Natural killer cell (primary cell): ENCODE data around the gene KMT2A. TPM values are rescaled to one million over a fixed set of nuclear protein-coding genes. Genes with fewer than 3 reads are reported as not detected.
"Not testable (repeated sequence)": the region's sequence is repeated elsewhere in the genome, so short reads cannot be mapped to it uniquely, and the experiment has no call there.

ENCODE experiments used
- ATAC-seq, 3 donors: fragments of 150-1000 bp in 2 of 3; fragments of 200-7000 bp in 1 of 3; cut with Tn5 transposase; 1 replicate in 1 of 3; 2 replicates in 2 of 3; pipeline ENCODE4 v1.10.0; 2021; ENCODE audit warnings: mild to moderate bottlenecking in 2 of 3, moderate library complexity in 2 of 3
- DNase-seq, 2 donors: peaks; one replicate each; pipeline versions ENCODE4 v3.0.0 to v3.0.0-alpha.2; 2013 to 2021; ENCODE audit warnings: mixed read lengths in 1 of 2
- H3K27ac ChIP-seq: one replicate; pipeline ENCODE4 v1.5.1; 2013; ENCODE audit warnings: mild to moderate bottlenecking, low read length
- H3K27me3 ChIP-seq: one replicate; pipeline ENCODE4 v1.6.1; 2013; ENCODE audit warnings: low read length; ENCODE audit not compliant: control insufficient read depth, insufficient read depth
- H3K36me3 ChIP-seq: one replicate; pipeline ENCODE4 v1.6.1; 2013; ENCODE audit warnings: low read length; ENCODE audit not compliant: control insufficient read depth, insufficient read depth
- H3K4me1 ChIP-seq: one replicate; pipeline ENCODE4 v1.6.1; 2013; ENCODE audit warnings: low read length; ENCODE audit not compliant: control insufficient read depth, insufficient read depth
- H3K4me3 ChIP-seq: one replicate; pipeline ENCODE4 v1.5.1; 2013; ENCODE audit warnings: low read length
- H3K9me3 ChIP-seq: one replicate; pipeline ENCODE4 v1.6.1; 2013; ENCODE audit warnings: low read length; ENCODE audit not compliant: control insufficient read depth, insufficient read depth
- H3K27ac Mint-ChIP-seq, 2 donors: one replicate each; pipeline ENCODE4 v1.8.0; 2022; ENCODE audit warnings: mild to moderate bottlenecking in 2 of 2, mixed read lengths in 2 of 2, moderate library complexity in 1 of 2
- H3K27me3 Mint-ChIP-seq, 2 donors: one replicate each; pipeline ENCODE4 v1.8.0; 2022; ENCODE audit warnings: low read depth in 2 of 2, mixed read lengths in 2 of 2
- H3K36me3 Mint-ChIP-seq: one replicate; pipeline ENCODE4 v1.8.0; 2022; ENCODE audit warnings: mixed read lengths
- H3K4me1 Mint-ChIP-seq, 2 donors: one replicate each; pipeline ENCODE4 v1.8.0; 2022; ENCODE audit warnings: mixed read lengths in 2 of 2
- H3K4me3 Mint-ChIP-seq: one replicate; pipeline ENCODE4 v1.8.0; 2022; ENCODE audit warnings: mild to moderate bottlenecking, moderate library complexity, mixed read lengths
- H3K9me3 Mint-ChIP-seq, 2 donors: one replicate each; pipeline ENCODE4 v1.8.0; 2022; ENCODE audit warnings: mixed read lengths in 2 of 2
- WGBS: methylation state at CpG from one replicate; pipeline ENCODE4 v1.1.7; 2013; ENCODE audit warnings: missing lambda C conversion rate; ENCODE audit not compliant: insufficient coverage; 5-methylcytosine and 5-hydroxymethylcytosine counted together
- intact Hi-C: fragments of 100-400 bp; cut with micrococcal nuclease; formaldehyde crosslinking; loops from one replicate; pipeline ENCODE4 v1.14.2; 2022
- total RNA-seq, 4 donors: library from RNA; stranded (reverse); fragments of 120-200 nt in 1 of 4; gene quantifications; one replicate each; pipeline versions ENCODE4 v1.2.3 to v1.2.4, GENCODE V29; 2013 to 2022
- TF ChIP-seq, protein P1 (sequence below): fragments of 200-600 bp; IDR thresholded peaks from one replicate; pipeline ENCODE4 v1.8.0; 2022; ENCODE audit warnings: antibody characterized with exemption

Gene KMT2A
- total RNA-seq, 3 donors from 2014 or later (not counting 1 experiment from before 2014, with no cell fraction given) = 146 to 176 (median 157) TPM

DNA sequence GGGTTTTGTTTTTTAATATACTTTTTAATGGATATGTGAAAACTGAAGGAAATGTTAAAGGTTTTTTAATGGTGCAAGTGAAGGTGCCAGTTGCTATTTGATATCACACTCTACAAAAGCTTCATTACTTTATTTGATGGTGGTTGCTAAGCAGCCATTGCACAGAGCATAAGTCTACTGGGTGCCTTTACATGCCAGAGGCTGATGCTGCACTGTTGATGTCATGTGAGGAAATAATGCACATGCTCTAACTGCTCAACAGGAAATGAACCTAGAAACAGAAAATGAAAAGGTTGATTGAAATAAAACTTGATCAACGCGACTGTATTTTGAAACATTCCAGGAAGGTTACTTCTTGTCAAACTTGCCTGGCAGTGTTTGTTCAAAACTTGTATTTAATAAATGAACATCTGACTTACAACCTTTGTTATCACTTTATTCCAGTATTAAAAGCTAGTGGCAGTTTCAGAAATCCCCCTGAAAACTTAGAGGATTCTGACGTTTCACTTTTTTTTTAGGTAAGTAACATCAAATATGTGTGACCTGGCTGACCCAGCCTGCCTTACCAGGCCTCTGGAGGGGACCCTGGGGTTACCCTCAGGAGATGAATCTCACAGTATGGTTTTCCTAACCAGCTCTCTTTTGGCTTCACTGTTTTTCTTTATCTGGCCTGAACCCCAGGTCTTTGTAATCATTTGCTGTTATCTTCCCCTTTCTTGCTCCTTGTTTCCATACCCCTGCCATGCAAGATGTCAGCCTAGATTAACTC is 37.3 kb upstream of the KMT2A start:
- WGBS = 37% methylated on average over 3 of the region's 3 CpGs
- Mint-ChIP-seq H3K27me3 (no peaks in the 10 kb centered on the region), H3K27ac (peak overlapping the region; percentile 99), H3K4me1 (peaks cover 30 to 32% of the 10 kb centered on the region in 2 donors), H3K9me3 (no peaks in the 10 kb centered on the region), H3K4me3 (peak overlapping the region; percentile 37), H3K36me3 (peaks cover 14% of the 10 kb centered on the region)
- Histone ChIP-seq H3K9me3 (no peaks in the 10 kb centered on the region), H3K27me3 (no peaks in the 10 kb centered on the region), H3K4me3 (no peak overlapping the region), H3K4me1 (peaks cover 15% of the 10 kb centered on the region), H3K27ac (peak overlapping the region; percentile 68), H3K36me3 (peaks cover 32% of the 10 kb centered on the region)
- TF ChIP-seq, protein P1, sequence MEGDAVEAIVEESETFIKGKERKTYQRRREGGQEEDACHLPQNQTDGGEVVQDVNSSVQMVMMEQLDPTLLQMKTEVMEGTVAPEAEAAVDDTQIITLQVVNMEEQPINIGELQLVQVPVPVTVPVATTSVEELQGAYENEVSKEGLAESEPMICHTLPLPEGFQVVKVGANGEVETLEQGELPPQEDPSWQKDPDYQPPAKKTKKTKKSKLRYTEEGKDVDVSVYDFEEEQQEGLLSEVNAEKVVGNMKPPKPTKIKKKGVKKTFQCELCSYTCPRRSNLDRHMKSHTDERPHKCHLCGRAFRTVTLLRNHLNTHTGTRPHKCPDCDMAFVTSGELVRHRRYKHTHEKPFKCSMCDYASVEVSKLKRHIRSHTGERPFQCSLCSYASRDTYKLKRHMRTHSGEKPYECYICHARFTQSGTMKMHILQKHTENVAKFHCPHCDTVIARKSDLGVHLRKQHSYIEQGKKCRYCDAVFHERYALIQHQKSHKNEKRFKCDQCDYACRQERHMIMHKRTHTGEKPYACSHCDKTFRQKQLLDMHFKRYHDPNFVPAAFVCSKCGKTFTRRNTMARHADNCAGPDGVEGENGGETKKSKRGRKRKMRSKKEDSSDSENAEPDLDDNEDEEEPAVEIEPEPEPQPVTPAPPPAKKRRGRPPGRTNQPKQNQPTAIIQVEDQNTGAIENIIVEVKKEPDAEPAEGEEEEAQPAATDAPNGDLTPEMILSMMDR = no peak
- intact Hi-C loops = no loop called here
- peak in 1 of 2 donors; percentile 92 for DNase-seq
- peak; percentile 11 to 75 (median 41) for ATAC-seq

DNA sequence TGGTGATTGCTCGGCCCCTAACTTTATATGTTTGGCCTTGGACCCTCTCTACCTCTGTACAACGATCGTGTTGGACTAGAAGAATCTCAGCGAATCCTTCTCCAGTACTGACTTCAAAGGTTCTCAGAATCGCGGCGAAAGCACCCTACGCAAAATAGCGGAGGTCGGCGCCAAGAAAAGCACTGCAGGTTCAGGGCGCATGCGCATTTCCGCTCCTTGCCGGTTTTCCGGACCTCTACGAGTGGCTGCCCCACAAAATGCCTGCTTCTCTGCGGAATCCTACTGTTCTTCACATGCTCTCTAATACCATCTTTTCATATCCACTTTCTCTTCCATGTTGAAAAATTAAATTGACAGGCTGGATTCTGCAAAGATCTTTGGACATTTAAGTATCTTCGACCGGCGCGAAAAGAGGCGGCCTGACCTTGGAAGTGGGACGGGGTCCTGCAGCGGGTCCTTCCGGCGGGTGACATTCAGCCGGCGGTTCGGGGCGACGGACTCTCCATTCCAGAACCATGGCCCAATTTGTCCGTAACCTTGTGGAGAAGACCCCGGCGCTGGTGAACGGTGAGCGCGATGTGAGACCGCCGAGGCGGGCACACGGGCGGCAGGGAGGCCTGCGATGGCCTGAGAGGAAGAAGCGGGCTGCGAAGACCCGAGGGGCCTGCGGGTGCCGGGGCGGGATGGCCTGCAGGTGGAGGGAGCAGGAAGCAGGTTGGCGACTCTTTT is 35.0 kb upstream of the KMT2A start, which contains the start of gene ATP5MG:
ATP5MG (plus strand) TSS at position 456 of the 729 bp plus-strand sequence; CDS start at position 516, 60 bp downstream.
- DNase-seq = peak; percentile 83 to 98
- H3K27me3 Mint-ChIP-seq = no peaks in the 10 kb centered on the region
- peaks cover 43 to 50% of the 10 kb centered on the region in 2 donors for H3K4me1 Mint-ChIP-seq
- H3K9me3 Mint-ChIP-seq = no peaks in the 10 kb centered on the region
- Histone ChIP-seq H3K27me3 (no peaks in the 10 kb centered on the region), H3K4me1 (peaks cover 15% of the 10 kb centered on the region), H3K9me3 (no peaks in the 10 kb centered on the region), H3K4me3 (peak within 1 kb of the TSS; percentile 77), H3K36me3 (peaks cover 12% of the 10 kb centered on the region), H3K27ac (peak within 1 kb of the TSS; percentile 86)
- peaks cover 10% of the 10 kb centered on the region for H3K36me3 Mint-ChIP-seq
- TF ChIP-seq, protein P1 = no peak
- WGBS = under 1% methylated on average over 51 of the region's 51 CpGs
- ATAC-seq = peak; percentile 81 to 84 (median 83)
- intact Hi-C loops = loop anchor here (1.0 kb wide), 3 partner anchors 37 to 87 kb away; partner anchors contain the start of gene UBE4A
- peak within 1 kb of the TSS; percentile 99 for H3K27ac Mint-ChIP-seq
- peak within 1 kb of the TSS; percentile 100 for H3K4me3 Mint-ChIP-seq

DNA sequence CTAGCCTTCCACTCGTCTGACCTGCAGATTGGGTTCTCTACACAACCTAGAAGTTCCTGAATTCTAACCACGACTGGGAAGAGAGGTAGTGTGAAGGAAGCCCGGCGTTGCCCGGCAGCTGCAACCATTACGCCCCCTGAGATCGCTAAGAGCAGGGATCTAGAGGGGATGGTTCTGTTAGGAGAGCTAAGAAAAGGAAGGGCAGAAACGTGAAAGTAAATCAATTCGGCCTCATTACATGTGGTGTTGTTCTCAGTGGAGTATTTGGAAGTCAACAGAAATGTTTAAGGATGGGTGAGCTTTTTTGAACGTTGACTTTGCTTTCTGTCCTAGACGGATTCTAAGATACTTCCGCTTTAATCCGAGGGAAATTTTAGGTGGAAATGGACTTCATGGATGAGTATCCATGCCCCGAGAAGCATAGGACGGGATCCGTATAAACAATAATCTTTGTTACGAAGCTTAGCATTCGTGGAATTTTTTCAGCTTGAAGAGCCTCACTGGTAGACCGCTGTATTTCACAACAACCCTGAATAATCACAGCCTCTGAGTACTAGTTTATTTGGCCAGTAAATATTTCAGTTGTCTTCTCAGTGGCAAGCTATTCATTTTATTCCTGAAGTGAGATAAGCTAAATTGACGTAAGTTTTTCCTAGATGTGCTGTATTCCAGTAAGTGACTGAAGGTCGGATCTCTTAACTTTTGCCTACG is 34.3 kb upstream of the KMT2A start:
- peak overlapping the region; percentile 100 for H3K4me3 Mint-ChIP-seq
- H3K4me3 ChIP-seq = peak overlapping the region; percentile 77
- no peaks in the 10 kb centered on the region for H3K27me3 ChIP-seq
- WGBS = 1% methylated on average over 20 of the region's 22 CpGs
- no peaks in the 10 kb centered on the region for H3K9me3 ChIP-seq
- DNase-seq (no peak), ATAC-seq (peak in 1 of 3 donors; percentile 16)
- peaks cover 50 to 53% of the 10 kb centered on the region in 2 donors for H3K4me1 Mint-ChIP-seq
- H3K9me3 Mint-ChIP-seq = no peaks in the 10 kb centered on the region
- TF ChIP-seq, protein P1 = no peak
- peak overlapping the region; percentile 86 for H3K27ac ChIP-seq
- H3K36me3 ChIP-seq = peaks cover 12% of the 10 kb centered on the region
- no peaks in the 10 kb centered on the region for H3K27me3 Mint-ChIP-seq
- peaks cover 15% of the 10 kb centered on the region for H3K4me1 ChIP-seq
- intact Hi-C loops = loop anchor here (1.0 kb wide), 3 partner anchors 36 to 86 kb away; partner anchors contain the start of gene UBE4A
- H3K36me3 Mint-ChIP-seq = peaks cover 2% of the 10 kb centered on the region
- peak overlapping the region; percentile 99 for H3K27ac Mint-ChIP-seq

DNA sequence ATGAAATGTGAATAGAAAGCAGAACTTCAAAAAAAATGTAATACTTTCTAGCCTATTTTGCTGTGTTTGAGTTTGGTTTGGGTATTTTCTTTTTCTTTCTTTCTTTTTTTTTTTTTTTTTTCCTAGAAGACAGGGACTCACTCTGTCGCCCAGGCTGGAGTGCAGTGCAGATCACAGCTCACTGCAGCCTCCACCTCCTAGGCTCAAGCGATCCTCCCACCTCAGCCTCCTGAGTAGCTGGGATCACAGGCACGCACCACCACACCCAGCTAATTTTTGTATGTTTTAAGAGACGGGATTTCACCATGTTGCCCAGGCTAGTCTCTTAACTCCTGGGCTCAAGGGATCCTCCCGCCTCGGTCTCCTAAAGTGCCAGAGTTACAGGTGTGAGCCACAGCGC is 33.7 kb upstream of the KMT2A start:
- H3K27me3 Mint-ChIP-seq, ATAC-seq, H3K27me3 ChIP-seq, H3K27ac ChIP-seq, DNase-seq, H3K9me3 Mint-ChIP-seq, intact Hi-C loops, H3K9me3 ChIP-seq, H3K36me3 Mint-ChIP-seq: not testable (repeated sequence)
- Histone ChIP-seq H3K36me3 (peaks cover 13% of the 10 kb centered on the region), H3K4me1 (peaks cover 15% of the 10 kb centered on the region), H3K4me3 (peak overlapping the region; percentile 77)
- Mint-ChIP-seq H3K4me3 (peak overlapping the region; percentile 100), H3K4me1 (peaks cover 50 to 53% of the 10 kb centered on the region in 2 donors), H3K27ac (peak overlapping the region; percentile 99)
- WGBS = 89% methylated on average over 7 of the region's 7 CpGs
